HG02763 (cell line): ENCODE results near the gene BABAM2.

Source experiments
- ATAC-seq: cut with Tn5 transposase; IDR thresholded peaks from one replicate; pipeline ENCODE4 v1.9.1; 2021; ENCODE audit warnings: mild to moderate bottlenecking, moderate library complexity; ENCODE audit not compliant: unreplicated experiment

Gene BABAM2

DNA sequence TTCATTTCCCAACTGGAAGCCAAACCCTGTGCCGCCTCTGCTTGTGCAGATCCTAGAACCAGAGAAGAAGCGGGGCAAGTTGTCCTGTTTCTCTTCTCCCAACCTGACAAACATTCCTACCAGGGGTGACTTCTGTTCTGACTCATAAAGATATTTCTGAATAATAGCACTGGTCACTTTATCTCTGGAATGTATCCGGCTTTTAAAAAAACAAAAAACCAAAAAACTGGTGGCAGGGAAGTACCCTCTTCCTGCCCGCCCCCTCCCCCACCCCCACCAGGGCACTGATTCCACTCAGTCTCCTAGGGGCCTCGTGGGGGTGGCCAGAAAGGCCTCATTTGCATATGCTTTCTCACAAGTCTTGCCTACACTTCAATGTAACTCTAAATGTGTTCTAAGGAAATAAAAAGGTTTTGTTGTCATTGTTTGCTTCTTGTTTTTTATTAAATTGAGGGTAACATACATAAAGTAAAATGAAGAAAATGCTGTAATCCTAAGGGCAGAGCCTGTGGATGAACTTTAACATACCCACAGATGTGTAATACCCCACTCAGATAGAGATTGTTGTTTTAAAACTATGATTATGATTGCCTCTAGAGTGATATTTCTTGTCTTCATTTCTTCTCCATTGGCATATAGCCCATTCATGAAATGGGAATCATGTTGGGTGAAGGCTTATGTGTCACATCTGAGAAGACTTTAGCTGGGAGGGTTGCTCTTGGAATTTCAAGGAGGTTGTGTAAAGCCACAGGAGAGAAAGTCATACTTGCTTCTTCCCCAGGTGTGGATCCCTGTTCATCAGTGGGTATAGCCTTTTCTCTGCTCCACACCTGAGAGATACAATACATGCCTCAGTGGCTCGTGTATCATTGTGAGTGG is 496.8 kb downstream of the BABAM2 start:
- no peak for ATAC-seq
